HG02884 (cell line): ENCODE data around the gene BMP7.
"Not testable (repeated sequence)": the region's sequence is repeated elsewhere in the genome, so short reads cannot be mapped to it uniquely, and the experiment has no call there.

Experiments used
- ATAC-seq: cut with Tn5 transposase; IDR thresholded peaks from one replicate; pipeline ENCODE4 v1.9.1; 2021; ENCODE audit warnings: mild to moderate bottlenecking, moderate library complexity; ENCODE audit not compliant: unreplicated experiment

Gene BMP7

DNA sequence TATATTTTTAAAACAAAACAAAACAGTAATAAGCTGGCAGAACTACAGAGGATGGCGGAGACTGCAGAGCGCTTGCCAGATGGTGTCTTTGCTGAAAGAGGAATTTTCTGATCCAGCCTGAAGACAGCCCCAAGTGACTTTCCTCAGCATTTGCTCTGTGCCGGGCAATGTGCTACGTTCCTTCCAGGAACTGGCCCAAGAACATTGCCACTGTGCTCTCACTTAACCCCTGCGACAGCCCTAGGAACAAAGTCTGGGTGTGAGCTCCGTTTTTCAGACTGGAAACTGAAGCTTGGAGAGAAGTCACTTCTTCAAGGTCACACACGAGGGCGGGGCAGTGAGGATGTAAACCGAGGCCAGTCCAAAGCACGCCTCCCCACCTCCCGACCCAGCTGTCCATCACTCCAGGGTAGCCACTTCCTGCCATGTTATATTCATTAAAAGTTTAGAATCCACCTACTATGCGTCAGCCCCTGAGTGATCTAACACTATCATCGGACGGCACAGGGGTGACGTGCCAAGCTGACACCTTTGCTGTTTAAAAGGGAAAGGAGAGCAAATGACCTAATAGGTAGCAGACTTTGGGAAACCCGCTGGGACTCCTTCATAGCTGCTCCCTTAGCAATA is 22.3 kb upstream of the BMP7 start:
- no peak for ATAC-seq

DNA sequence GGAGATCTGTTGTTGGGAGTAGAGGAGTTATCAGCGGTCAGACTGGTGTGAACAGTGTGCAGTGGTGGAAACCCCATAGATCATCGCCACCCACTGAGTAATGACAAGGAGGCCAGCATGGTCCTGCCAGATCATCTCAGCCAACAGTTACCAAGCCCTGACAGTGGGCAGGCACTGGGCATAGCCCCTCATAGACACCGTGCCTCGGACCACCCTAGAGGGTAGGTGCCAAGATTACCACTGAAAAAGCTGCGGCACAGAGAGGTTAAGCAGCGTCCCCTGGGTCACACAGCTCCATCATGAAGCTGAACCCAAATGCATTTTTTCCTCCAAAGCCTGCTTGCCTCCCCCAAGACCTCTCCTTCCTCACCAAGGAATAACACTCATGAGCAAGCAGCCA is 21.5 kb upstream of the BMP7 start:
- no peak for ATAC-seq

DNA sequence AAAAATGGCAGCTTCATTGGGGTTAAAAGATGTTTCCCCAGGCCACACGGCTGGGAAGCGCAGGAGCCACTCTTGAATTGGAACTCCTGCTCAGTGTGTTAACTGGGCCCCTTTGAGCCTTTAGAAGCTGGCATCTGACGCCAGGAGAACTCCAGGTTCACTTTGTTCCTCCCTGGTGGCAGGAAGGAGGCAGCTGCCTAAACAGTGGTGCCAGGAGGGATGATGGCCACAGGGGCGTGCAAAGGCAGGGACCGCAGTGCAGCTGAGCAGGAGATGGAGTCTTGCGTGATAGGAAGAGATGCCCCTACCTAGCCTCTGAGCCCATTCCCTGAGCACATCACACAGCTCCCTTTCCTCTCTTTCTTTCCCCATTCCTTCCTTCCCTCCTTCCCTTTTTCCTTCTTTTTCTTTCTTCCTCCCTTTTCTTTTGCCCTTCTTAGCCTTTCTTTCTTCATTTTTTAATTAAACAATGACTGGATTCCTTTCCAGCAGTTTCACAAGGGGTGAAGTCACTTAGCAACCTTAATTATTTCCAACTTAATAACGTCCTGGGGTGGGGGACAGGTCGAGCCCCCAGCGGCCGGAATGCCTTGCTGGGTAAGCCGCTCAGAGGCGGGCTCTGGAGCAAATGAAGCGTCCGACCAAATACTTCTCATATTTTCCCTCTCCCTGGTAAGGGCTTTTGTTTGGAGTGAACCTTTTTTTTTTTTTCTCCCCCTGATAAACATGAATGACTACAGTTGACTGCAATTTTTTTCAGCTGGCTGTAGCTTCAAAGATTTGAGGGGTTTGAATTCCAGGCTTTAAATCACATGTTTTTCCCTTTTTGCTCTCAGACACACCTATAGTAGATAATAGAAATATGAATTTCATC is 20.8 kb upstream of the BMP7 start:
- no peak for ATAC-seq

DNA sequence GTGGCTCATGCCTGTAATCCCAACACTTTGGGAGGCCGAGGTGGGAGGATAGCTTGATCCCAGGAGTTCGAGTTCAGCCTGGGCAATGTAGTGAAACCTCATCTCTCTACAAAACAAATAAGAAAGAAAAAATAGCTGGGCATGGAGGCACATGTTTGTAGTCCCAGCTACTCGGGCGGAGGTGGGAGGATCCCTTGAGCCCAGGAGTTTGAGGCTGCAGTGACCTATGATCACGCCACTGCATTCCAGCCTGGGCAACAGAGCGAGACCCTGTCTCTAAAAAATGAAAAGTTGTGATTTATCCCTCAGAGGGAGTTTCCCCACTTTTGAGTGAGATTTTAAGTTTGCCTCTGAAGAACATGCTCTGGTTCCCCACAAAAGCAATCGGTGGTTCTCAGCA is 17.4 kb upstream of the BMP7 start:
- no peak for ATAC-seq

DNA sequence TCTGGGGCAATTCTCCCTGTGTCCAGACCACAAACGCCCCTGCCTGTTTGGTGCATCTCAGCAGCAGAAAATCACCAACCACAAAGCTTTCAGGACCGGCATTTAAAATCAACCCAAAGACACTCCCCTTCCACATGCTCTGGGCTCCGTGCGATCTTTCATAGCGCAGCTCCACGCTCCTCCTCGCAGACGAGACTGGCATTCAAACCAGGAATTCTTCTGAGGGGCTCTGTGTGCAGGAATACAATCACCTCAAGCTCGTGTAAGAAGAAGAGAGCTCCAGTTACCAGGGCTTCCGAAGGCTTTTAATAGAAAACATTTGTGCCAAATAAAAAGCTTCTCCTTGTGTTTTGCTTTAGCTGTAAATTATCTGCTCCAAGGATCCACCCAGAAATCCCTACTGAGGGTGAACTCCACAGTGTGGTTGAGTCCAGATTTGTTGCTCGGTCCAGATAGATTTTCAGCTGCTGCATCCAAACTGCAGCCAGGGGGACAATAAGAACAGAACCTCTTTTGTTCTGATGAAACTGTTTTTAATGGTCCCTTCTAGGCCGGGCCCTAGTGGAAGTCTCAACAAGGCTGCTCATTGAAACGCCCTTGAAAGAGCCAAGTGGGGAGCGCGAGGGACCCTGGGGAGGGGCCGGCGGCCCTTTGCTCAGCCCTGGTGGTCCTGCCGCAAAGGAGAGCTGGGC is 16.4 kb upstream of the BMP7 start:
- ATAC-seq = no peak

DNA sequence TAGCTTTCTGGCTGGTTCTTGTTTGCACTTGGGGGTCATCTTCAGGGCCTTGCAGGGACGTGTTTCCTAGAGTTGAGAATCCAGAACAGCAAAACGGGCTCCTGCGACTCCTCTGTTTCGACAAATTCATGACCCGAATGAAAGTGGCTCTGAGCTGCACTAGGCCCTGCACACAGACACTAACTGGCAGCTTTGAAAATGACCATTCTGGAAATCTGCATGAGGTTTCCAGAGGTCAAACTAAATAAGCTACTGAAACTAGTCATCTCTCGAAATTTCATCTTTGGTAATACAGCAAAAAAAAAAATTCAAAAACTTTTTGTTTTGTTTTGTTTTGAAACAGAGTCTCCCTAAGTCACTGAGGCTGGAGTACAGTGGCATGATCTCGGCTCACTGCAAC is 15.5 kb upstream of the BMP7 start:
- no peak for ATAC-seq

DNA sequence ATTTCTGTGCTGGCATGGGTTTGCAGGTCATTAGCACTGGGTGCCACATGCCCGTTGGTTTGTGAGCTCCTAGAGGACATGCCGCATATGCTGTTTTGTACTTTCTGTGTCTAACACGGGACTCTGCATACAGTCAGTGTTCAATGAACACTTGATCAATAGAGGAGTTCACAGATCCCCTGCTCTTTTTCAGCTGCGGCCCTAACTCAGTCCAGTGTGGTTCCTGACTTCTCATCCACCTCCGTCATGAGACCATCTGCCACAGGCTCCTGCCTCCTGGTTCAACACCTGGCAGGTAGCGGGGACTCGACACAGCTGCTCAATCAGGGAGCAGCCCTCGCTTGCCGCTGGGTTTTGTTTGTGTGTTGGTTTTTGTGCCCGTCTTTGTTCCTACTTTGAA is 13.8 kb upstream of the BMP7 start:
- ATAC-seq = no peak

DNA sequence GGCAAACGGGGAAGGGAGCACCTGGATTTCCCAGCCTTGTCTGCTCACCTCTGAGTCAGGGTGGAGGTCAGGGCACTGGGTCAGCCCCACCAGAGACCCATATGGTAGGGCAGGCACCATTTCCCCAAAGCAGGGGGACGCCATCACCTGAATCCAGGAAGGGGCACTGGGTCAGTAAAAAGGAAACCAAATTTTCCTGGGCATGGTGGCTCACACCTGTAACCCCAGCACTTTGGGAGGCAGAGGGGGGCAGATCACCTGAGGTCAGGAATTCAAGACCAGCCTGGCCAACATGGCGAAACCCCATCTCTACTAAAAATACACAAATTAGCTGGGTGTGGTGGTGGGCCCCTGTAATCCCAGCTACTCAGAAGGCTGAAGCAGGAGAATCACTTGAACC is 13.1 kb upstream of the BMP7 start:
- ATAC-seq = not testable (repeated sequence)

DNA sequence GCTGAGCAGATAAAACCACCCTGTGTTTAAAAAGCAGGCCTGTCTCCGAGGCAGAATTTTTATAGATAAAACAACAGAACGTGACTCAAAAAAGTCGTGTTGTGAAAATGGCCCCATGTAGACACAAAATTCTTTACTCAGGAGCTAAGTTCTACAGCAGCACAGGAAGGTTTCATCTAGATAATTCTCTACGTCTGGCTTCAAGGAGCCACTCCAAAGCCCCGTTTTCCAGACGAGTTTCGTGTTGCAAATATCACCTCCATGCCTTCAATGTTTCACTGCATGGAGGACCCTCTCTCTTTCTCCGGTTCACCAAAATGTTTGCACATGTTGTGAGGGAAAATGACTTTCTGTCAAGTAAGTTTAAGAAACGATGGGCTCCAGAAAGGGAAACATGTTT is 12.0 kb upstream of the BMP7 start:
- no peak for ATAC-seq

DNA sequence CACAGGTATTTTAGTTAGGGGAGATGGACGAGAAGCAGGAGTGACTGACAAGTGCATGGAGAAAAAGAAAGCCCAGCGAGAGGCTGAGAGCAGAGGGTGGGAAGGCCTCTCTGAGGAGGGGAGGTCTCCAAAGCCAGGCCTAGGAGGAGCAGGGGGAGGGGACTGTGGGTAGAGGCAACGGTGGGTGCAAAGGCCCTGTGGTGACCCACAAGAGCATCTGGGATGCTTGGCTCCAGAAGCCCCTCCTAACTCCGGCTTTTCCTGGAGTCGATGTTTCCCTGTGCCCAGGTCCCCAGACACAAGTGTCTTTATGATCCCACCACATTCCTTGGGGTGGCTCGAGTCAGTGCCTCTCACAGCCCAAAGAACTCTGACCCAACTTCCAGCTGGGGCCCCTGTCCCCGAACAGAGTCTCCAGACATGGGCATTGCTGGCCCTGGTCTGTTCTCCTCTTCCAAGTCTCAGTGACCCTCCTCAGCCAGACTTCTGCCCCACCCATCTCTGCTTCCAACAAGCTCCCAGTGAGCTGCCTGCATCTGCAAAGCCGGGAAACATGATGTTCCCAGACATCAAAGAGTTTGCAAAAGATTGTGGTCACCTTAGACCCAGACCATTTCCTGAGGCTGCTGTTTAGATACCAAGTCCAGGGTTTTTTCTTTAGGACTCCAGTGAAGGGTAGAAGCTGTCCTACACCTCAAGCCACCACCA is 11.1 kb upstream of the BMP7 start:
- ATAC-seq = no peak

DNA sequence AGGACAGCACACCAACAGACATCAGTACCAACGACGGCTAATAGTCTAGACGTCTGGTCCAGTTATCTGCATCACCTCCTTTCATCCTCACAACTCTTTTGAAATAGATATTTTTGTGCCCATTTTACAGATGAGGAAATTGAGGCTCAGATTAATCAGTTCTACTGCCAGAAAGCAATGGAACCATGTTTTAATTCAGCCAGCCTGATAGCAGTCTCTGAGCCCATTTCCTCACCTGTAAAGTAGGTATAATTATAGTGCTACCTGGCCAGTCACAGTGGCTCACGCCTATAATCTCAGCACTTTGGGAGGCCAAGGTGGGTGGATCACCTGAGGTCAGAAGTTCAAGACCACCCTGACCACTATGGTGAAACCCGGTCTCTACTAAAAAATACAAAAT is 9.8 kb upstream of the BMP7 start:
- ATAC-seq = no peak

DNA sequence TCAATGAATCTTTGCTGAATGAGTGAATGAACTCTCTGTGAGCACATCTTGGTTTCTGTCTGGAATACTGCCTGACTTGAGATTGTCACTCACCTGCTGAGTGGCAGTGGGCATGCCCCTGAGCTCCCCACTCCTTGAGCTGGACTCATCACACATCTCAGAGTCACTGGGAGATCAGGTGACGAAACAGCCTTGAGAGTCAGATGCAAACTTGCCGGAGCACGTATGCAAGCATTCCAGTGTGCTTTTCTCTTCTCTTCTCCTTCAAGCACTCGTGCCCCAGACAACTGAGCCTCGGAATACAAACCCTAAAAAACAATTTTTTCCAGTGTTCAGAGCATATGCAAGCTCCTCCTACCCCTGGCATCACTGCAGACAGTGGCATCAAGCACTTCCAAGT is 9.4 kb upstream of the BMP7 start:
- no peak for ATAC-seq

DNA sequence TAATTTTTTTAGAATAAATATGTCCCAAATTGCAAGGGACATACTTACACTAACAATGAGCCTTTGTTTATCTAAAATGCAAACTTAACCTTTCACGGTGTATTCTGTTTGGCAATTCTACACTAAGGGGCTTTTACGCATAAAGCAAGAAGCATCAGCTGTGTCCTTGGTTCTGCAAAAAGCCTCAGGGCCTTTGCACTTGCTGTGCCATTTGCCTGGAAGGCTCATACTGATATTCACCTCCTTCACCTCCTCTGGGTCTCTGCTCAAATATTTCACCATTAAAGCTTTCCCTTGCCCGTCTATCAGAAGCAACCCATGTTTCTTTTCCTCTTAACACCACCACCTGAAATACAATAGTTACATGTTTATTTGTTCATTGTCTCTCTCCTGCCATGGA is 8.9 kb upstream of the BMP7 start:
- ATAC-seq = no peak

DNA sequence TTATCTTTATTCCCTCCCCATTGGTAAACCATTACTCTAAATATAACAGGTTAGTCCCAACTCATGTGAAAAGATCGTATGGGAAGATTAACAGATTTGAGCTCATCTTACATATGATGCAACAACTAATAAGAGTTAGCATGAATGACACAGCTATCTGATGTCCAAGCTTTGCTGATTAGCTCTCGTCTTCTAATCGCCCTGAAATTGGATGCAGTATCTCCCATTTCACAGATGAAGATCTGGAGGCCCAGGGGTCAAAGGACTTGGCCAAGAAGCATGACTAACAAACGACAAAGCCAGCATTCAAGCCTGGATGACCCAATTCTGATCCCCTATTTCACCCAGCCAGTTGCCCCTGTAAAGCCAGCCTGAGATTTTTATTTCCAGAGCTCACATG is 8.4 kb upstream of the BMP7 start:
- no peak for ATAC-seq

DNA sequence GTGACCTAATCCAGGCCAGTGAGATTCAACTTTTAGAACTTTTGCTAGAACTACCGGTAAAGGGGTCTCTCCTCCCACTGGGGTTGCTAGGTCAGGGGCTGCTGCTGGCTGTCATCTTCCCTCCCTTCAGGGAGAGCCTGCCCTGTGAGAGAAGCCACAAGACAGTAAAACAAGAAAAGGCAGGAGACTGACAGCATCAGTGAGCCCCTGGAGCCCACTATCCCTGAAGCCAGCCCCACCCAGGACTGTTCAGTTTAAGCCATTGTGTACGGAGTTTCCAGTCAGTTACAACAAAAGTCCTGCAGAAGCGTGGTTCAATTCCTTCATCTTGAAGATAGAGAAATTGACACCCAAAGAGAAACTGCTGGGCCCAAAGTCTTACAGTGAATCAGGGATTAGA is 7.9 kb upstream of the BMP7 start:
- ATAC-seq = no peak

DNA sequence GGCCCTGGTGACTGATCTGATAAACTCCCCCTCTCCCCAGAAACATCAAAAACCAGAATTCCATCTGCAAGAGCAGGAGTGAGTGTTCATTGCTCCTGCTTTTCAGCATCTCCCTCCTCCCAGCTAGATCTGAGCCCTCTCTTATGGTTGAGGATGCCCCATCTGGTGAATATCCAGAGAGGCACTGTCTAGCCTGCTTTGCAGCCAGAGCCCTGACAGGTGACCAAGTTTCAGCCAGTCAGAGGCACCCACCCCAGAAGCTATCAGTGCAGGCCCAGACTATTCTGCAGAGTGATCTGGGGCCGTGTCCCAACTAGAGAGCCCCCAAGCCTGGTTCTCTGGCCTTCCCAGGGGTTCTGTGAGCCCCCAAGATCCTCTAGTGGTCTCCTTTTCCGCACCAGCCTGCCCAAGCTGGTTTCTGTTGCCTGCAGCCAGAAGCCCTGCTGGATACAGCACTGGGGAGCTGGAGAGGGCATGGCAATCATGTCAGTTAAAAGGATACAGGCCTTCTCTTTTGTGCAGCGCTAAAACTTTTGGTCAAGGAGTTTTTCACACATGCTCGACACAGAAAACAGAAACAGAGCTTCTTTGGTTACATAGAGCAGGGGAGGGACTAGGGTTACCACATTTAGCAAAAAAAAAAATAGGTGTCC is 6.6 kb upstream of the BMP7 start:
- ATAC-seq = no peak

DNA sequence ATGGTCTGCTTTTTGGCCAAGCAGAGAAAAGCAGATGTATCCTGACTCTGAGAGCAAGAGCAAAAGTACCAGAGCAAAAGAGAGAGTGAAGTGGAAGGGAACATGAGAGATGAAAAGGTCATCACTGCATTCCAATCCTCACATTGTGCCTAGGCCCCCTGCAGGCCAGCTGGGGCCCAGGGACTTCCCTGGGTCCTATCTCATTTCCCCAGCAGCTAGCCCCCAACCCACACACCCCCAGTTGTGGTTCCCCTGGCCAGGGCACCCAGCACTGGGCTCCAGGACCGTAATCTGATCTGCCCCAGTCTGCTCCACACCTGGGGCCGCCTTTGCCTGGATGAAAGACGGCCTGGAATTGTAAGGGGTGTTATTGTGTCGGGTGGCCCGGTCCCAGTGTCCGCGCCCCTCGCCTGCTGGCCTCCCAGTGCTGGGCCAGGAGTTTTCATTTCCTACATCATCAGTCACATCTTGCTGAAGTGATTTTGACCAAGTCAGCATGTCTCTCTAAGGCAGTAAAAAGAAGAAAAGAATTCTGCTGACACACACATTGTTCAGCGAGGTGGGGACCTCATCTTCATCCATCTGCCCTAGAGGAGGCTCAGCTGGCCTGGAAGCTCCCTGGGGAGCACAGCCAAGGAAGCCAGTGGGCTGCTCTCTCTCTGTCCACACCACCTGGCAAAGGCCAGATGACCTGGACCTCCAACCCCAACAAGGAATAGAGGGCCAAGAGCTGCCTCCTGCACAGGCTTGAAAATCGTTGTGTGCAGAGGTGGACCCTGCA is 4.0 kb upstream of the BMP7 start:
- ATAC-seq = no peak

DNA sequence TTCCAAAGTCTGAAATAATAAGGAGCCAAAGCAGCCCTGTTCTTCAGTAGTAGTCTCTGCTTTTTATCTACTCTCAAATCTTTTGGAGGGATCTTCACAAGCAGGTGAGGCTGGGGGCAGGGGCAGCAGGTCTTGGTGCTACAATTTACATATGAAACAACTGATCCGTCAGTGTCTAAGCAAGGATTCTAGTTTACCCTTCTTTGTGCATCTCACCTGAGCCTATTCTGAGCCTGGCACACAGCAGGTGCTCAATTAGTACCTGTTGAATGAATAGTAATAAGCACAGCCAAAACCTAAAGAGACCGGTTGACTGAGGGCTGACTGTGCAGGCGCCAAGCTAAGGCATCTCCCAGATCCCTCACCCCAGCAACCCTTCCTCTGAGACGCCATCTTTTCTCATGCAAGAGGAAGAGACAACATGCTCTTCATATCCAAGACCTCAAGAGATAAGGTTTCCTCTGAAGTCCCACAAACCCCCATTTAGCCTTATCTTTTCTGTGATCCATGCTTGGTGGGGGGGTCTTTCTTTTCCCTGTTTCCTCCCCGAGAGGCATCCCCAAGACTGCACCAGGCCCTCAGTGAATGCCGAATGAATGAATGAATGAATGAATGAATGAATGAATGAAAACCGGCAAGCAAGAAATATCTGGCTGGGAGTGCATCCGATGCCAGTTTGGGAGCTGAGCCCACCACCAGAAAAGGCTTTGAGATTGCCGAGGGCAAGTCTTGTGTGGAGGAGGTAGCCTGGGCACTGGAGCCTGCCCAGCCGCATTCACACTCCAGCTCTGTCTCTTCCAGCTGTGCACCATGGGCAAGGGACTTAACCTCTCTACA is 2.9 kb upstream of the BMP7 start:
- no peak for ATAC-seq

DNA sequence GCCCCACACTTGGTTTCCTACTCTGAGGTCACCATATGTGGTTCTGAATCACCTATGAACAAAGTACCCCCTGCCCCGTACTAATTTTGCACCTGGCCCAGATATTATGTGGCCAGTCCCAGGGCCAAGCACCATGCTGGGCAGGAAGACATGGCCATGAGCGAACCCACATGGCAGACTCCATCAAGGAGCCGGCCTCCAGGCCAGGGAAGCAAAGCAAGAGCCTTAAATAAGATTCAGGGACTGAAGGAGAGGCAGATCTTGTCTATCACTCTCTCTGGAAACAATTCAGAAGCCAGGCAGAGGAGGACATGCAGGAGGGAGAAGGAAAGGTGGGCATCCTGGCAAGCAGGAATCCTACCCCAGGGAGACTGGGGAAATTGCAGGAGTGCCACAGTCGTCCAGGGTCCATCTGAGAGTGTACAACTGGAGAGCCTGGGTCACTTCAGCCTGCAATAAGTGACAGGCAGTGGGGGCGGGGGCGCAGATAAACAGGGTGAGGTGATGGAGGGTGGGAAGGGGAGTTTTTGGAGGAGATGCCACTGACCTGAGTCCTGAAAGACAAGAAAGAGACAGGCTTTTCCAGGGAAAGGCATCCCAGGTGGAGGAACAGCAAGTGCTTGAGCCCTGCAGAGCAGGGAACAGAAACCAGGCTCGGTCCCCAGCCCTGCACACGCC is 2.1 kb upstream of the BMP7 start:
- no peak for ATAC-seq
